Activated naive CD4-positive, alpha-beta T cell treated with anti-CD3 and anti-CD28 coated beads, Interleukin-2, amount 50 U/mL, for 24 hours (primary cell): Measurements from ENCODE around the gene ATG7.
"Not testable (repeated sequence)": the region's sequence is repeated elsewhere in the genome, so short reads cannot be mapped to it uniquely, and the experiment has no call there.

ENCODE experiments used
- H3K27ac Mint-ChIP-seq: one replicate; pipeline ENCODE4 v1.8.0; 2021; ENCODE audit warnings: mild to moderate bottlenecking, mixed read lengths
- H3K27me3 Mint-ChIP-seq: one replicate; pipeline ENCODE4 v1.8.0; 2021; ENCODE audit warnings: mixed read lengths
- H3K36me3 Mint-ChIP-seq: one replicate; pipeline ENCODE4 v1.8.0; 2021; ENCODE audit warnings: mixed read lengths
- H3K4me1 Mint-ChIP-seq: one replicate; pipeline ENCODE4 v1.8.0; 2021; ENCODE audit warnings: mixed read lengths
- H3K4me3 Mint-ChIP-seq: one replicate; pipeline ENCODE4 v1.8.0; 2021; ENCODE audit warnings: mild to moderate bottlenecking, mixed read lengths
- H3K9me3 Mint-ChIP-seq: one replicate; pipeline ENCODE4 v1.8.0; 2021; ENCODE audit warnings: mixed read lengths

ATG7 gene

GRCh38 chr3:11394392-11394791 is 122.2 kb downstream of the ATG7 start:
- no peaks in the 10 kb centered on the region for H3K27me3 Mint-ChIP-seq
- H3K4me3 Mint-ChIP-seq, result no peak overlapping the region
- no peaks in the 10 kb centered on the region for H3K9me3 Mint-ChIP-seq
- H3K27ac Mint-ChIP-seq, result no peak overlapping the region
- peaks cover 40% of the 10 kb centered on the region for H3K4me1 Mint-ChIP-seq
- H3K36me3 Mint-ChIP-seq, result peaks cover 11% of the 10 kb centered on the region

GRCh38 chr3:11400213-11400612 is 128.0 kb downstream of the ATG7 start:
- Mint-ChIP-seq H3K4me1 (no peaks in the 10 kb centered on the region), H3K36me3 (peaks cover 20% of the 10 kb centered on the region), H3K9me3 (peaks cover 8% of the 10 kb centered on the region), H3K27ac (no peak overlapping the region), H3K27me3 (no peaks in the 10 kb centered on the region), H3K4me3 (no peak overlapping the region)

- peaks cover 26% of the 10 kb centered on the region for H3K36me3 Mint-ChIP-seq
- no peak overlapping the region for H3K4me3 Mint-ChIP-seq
- H3K27ac Mint-ChIP-seq, result no peak overlapping the region
- H3K9me3 Mint-ChIP-seq, result peaks cover 10% of the 10 kb centered on the region
- H3K27me3 Mint-ChIP-seq, result no peaks in the 10 kb centered on the region
- H3K4me1 Mint-ChIP-seq, result no peaks in the 10 kb centered on the region
Measured at GRCh38 chr3:11401434-11401833, 129.2 kb downstream of the ATG7 start.

- Mint-ChIP-seq H3K9me3 (peaks cover 25% of the 10 kb centered on the region), H3K4me3 (no peak overlapping the region), H3K4me1 (peaks cover under 1% of the 10 kb centered on the region), H3K27me3 (no peaks in the 10 kb centered on the region), H3K36me3 (peaks cover 53% of the 10 kb centered on the region), H3K27ac (no peak overlapping the region)
Measured at GRCh38 chr3:11405323-11405722, 133.1 kb downstream of the ATG7 start.

GRCh38 chr3:11407644-11408043 is 135.4 kb downstream of the ATG7 start:
- Mint-ChIP-seq H3K36me3 (peaks cover 64% of the 10 kb centered on the region), H3K27ac (no peak overlapping the region), H3K4me1 (peaks cover 11% of the 10 kb centered on the region), H3K4me3 (no peak overlapping the region), H3K9me3 (peaks cover 30% of the 10 kb centered on the region), H3K27me3 (no peaks in the 10 kb centered on the region)

GRCh38 chr3:11408324-11408859 is 136.2 kb downstream of the ATG7 start:
- peaks cover 30% of the 10 kb centered on the region for H3K9me3 Mint-ChIP-seq
- not testable (repeated sequence) for H3K4me3 Mint-ChIP-seq, H3K27me3 Mint-ChIP-seq, H3K27ac Mint-ChIP-seq
- peaks cover 63% of the 10 kb centered on the region for H3K36me3 Mint-ChIP-seq
- peaks cover 11% of the 10 kb centered on the region for H3K4me1 Mint-ChIP-seq

GRCh38 chr3:11410564-11410963 is 138.4 kb downstream of the ATG7 start:
- Mint-ChIP-seq H3K36me3 (peaks cover 59% of the 10 kb centered on the region), H3K4me3 (no peak overlapping the region), H3K27me3 (no peaks in the 10 kb centered on the region), H3K4me1 (peaks cover 11% of the 10 kb centered on the region), H3K9me3 (peaks cover 27% of the 10 kb centered on the region), H3K27ac (no peak overlapping the region)

- Mint-ChIP-seq H3K4me3 (no peak overlapping the region), H3K9me3 (peaks cover 20% of the 10 kb centered on the region), H3K4me1 (peaks cover 11% of the 10 kb centered on the region), H3K27me3 (no peaks in the 10 kb centered on the region), H3K27ac (no peak overlapping the region), H3K36me3 (peaks cover 48% of the 10 kb centered on the region)
Measured at GRCh38 chr3:11411956-11412355, 139.8 kb downstream of the ATG7 start.

GRCh38 chr3:11413071-11413470 is 140.9 kb downstream of the ATG7 start:
- Mint-ChIP-seq H3K27ac (no peak overlapping the region), H3K9me3 (peaks cover 15% of the 10 kb centered on the region), H3K4me3 (no peak overlapping the region), H3K4me1 (peaks cover 11% of the 10 kb centered on the region), H3K36me3 (peaks cover 40% of the 10 kb centered on the region), H3K27me3 (no peaks in the 10 kb centered on the region)

- Mint-ChIP-seq H3K4me3 (no peak overlapping the region), H3K9me3 (peaks cover 10% of the 10 kb centered on the region), H3K36me3 (peaks cover 23% of the 10 kb centered on the region), H3K27me3 (no peaks in the 10 kb centered on the region), H3K4me1 (peaks cover 11% of the 10 kb centered on the region), H3K27ac (no peak overlapping the region)
Measured at GRCh38 chr3:11415099-11415498, 142.9 kb downstream of the ATG7 start.

GRCh38 chr3:11420066-11420465 is 147.9 kb downstream of the ATG7 start:
- Mint-ChIP-seq H3K9me3 (no peaks in the 10 kb centered on the region), H3K36me3 (peaks cover 6% of the 10 kb centered on the region), H3K27ac (no peak overlapping the region), H3K4me3 (no peak overlapping the region), H3K27me3 (no peaks in the 10 kb centered on the region), H3K4me1 (peaks cover 23% of the 10 kb centered on the region)

GRCh38 chr3:11422291-11422690 is 150.1 kb downstream of the ATG7 start:
- Mint-ChIP-seq H3K9me3 (peaks cover 5% of the 10 kb centered on the region), H3K4me1 (peaks cover 23% of the 10 kb centered on the region), H3K27ac (no peak overlapping the region), H3K36me3 (peaks cover 17% of the 10 kb centered on the region), H3K4me3 (no peak overlapping the region), H3K27me3 (no peaks in the 10 kb centered on the region)

- H3K4me3 Mint-ChIP-seq, result no peak overlapping the region
- H3K27ac Mint-ChIP-seq, result peak overlapping the region; percentile 41
- H3K4me1 Mint-ChIP-seq, result peaks cover 23% of the 10 kb centered on the region
- H3K9me3 Mint-ChIP-seq, result peaks cover 5% of the 10 kb centered on the region
- no peaks in the 10 kb centered on the region for H3K27me3 Mint-ChIP-seq
- peaks cover 21% of the 10 kb centered on the region for H3K36me3 Mint-ChIP-seq
Measured at GRCh38 chr3:11423868-11424267, 151.7 kb downstream of the ATG7 start.

- Mint-ChIP-seq H3K27me3 (no peaks in the 10 kb centered on the region), H3K4me1 (peaks cover 23% of the 10 kb centered on the region), H3K9me3 (peaks cover 5% of the 10 kb centered on the region), H3K36me3 (peaks cover 21% of the 10 kb centered on the region), H3K4me3 (no peak overlapping the region), H3K27ac (no peak overlapping the region)
Measured at GRCh38 chr3:11424277-11424676, 152.1 kb downstream of the ATG7 start.

GRCh38 chr3:11430207-11430606 is 158.0 kb downstream of the ATG7 start:
- Mint-ChIP-seq H3K36me3 (peaks cover 19% of the 10 kb centered on the region), H3K4me3 (no peak overlapping the region), H3K27me3 (no peaks in the 10 kb centered on the region), H3K4me1 (no peaks in the 10 kb centered on the region), H3K27ac (no peak overlapping the region), H3K9me3 (peaks cover 5% of the 10 kb centered on the region)

- Mint-ChIP-seq H3K4me1 (no peaks in the 10 kb centered on the region), H3K27ac (no peak overlapping the region), H3K27me3 (no peaks in the 10 kb centered on the region), H3K9me3 (peaks cover under 1% of the 10 kb centered on the region), H3K36me3 (peaks cover 16% of the 10 kb centered on the region), H3K4me3 (no peak overlapping the region)
Measured at GRCh38 chr3:11430624-11431023, 158.4 kb downstream of the ATG7 start.

- Mint-ChIP-seq H3K36me3 (peaks cover 15% of the 10 kb centered on the region), H3K9me3 (no peaks in the 10 kb centered on the region), H3K27me3 (no peaks in the 10 kb centered on the region), H3K4me1 (no peaks in the 10 kb centered on the region), H3K27ac (no peak overlapping the region), H3K4me3 (no peak overlapping the region)
Measured at GRCh38 chr3:11431319-11431718, 159.1 kb downstream of the ATG7 start.
